Measurements from ENCODE around the gene SLC24A3. TPM values are rescaled to one million over a fixed set of nuclear protein-coding genes. Genes with fewer than 3 reads are reported as not detected.

SLC24A3 gene
- total RNA-seq, 1 donor from 2014 or later: 0.10 TPM

- H3K36me3 Mint-ChIP-seq (ENCODE audit: low read depth): no peaks in the 10 kb centered on the region
- peaks cover 9% of the 10 kb centered on the region for H3K9me3 Mint-ChIP-seq (ENCODE audit: low read depth)
- H3K27me3 Mint-ChIP-seq (ENCODE audit: low read depth): peaks cover 4% of the 10 kb centered on the region
- TF ChIP-seq CTCF (IDR thresholded peaks at IDR 0.05): no peak
- no peaks in the 10 kb centered on the region for H3K4me1 Mint-ChIP-seq (ENCODE audit: low read depth)
- no peak for DNase-seq (ENCODE audit: low spot score)
- no peak overlapping the region for H3K27ac Mint-ChIP-seq (ENCODE audit: unreplicated experiment)
- H3K4me3 Mint-ChIP-seq (ENCODE audit: unreplicated experiment): no peak overlapping the region
Measured at GRCh38 chr20:19593762-19594161, 381.3 kb downstream of the SLC24A3 start.

- no peak for TF ChIP-seq CTCF (IDR thresholded peaks at IDR 0.05)
Measured at GRCh38 chr20:19594896-19595295, 382.5 kb downstream of the SLC24A3 start.

GRCh38 chr20:19598117-19598850 is 385.8 kb downstream of the SLC24A3 start:
- Mint-ChIP-seq H3K27ac (ENCODE audit: unreplicated experiment) (no peak overlapping the region), H3K4me1 (ENCODE audit: low read depth) (no peaks in the 10 kb centered on the region), H3K9me3 (ENCODE audit: low read depth) (no peaks in the 10 kb centered on the region), H3K36me3 (ENCODE audit: low read depth) (no peaks in the 10 kb centered on the region), H3K27me3 (ENCODE audit: low read depth) (peaks cover 4% of the 10 kb centered on the region), H3K4me3 (ENCODE audit: unreplicated experiment) (no peak overlapping the region)
- TF ChIP-seq CTCF (IDR thresholded peaks at IDR 0.05): no peak
- DNase-seq (ENCODE audit: low spot score): no peak

More at GRCh38 chr20:19594896-19595295, 382.5 kb downstream of the SLC24A3 start:
- H3K27ac Mint-ChIP-seq (ENCODE audit: unreplicated experiment): no peak overlapping the region
- H3K9me3 Mint-ChIP-seq (ENCODE audit: low read depth): peaks cover 9% of the 10 kb centered on the region
- DNase-seq (ENCODE audit: low spot score): no peak
- no peaks in the 10 kb centered on the region for H3K36me3 Mint-ChIP-seq (ENCODE audit: low read depth)
- H3K27me3 Mint-ChIP-seq (ENCODE audit: low read depth): peaks cover 4% of the 10 kb centered on the region
- no peaks in the 10 kb centered on the region for H3K4me1 Mint-ChIP-seq (ENCODE audit: low read depth)
- no peak overlapping the region for H3K4me3 Mint-ChIP-seq (ENCODE audit: unreplicated experiment)

GRCh38 chr20:19599200-19599599 is 386.8 kb downstream of the SLC24A3 start:
- Mint-ChIP-seq H3K27ac (ENCODE audit: unreplicated experiment) (no peak overlapping the region), H3K4me1 (ENCODE audit: low read depth) (no peaks in the 10 kb centered on the region), H3K9me3 (ENCODE audit: low read depth) (no peaks in the 10 kb centered on the region), H3K36me3 (ENCODE audit: low read depth) (no peaks in the 10 kb centered on the region), H3K4me3 (ENCODE audit: unreplicated experiment) (no peak overlapping the region), H3K27me3 (ENCODE audit: low read depth) (peaks cover 8% of the 10 kb centered on the region)
- no peak for TF ChIP-seq CTCF (IDR thresholded peaks at IDR 0.05)
- DNase-seq (ENCODE audit: low spot score): no peak

- Mint-ChIP-seq H3K27ac (ENCODE audit: unreplicated experiment) (no peak overlapping the region), H3K4me1 (ENCODE audit: low read depth) (no peaks in the 10 kb centered on the region), H3K27me3 (ENCODE audit: low read depth) (peaks cover 8% of the 10 kb centered on the region), H3K9me3 (ENCODE audit: low read depth) (no peaks in the 10 kb centered on the region), H3K36me3 (ENCODE audit: low read depth) (no peaks in the 10 kb centered on the region), H3K4me3 (ENCODE audit: unreplicated experiment) (no peak overlapping the region)
- DNase-seq (ENCODE audit: low spot score): no peak
- TF ChIP-seq CTCF (IDR thresholded peaks at IDR 0.05): no peak
Measured at GRCh38 chr20:19600042-19600441, 387.6 kb downstream of the SLC24A3 start.

Measured in chondrocyte (in vitro differentiated cells).